HCT116 (cell line): ENCODE data around the gene FBXW8. TPM values are rescaled to one million over a fixed set of nuclear protein-coding genes. Genes with fewer than 3 reads are reported as not detected.

Experiments used
- ATAC-seq: fragments of 200-7000 bp; cut with Tn5 transposase; 2 replicates; pipeline ENCODE4 v1.9.1; 2020; ENCODE audit warnings: mild to moderate bottlenecking, moderate library complexity
- BruUV-seq: library from RNA; stranded (reverse); fragments of 400-500 nt; replicated peaks from 2 replicates; lab custom pipeline; 2021; lab: Mats Ljungman, UMichigan
- CTCF ChIA-PET: fragments of 300-600 bp; sonication (Branson Sonifier 250); formaldehyde crosslinking; loops from one replicate; lab custom pipeline; 2021; ENCODE audit warnings: antibody characterized with exemption; lab: Charles Lee
- POLR2A ChIA-PET: fragments of 300-600, 350-600 bp; sonication (Branson Sonifier 250); formaldehyde crosslinking; loops from one replicate; lab custom pipeline; 2021; ENCODE audit warnings: antibody characterized with exemption; lab: Charles Lee
- RAD21 ChIA-PET, 2 experiments: fragments of 300-600 bp; sonication (Branson Sonifier 250); formaldehyde crosslinking; loops; one replicate each; lab custom pipeline; 2023; ENCODE audit warnings: low total read pairs in 2 of 2; ENCODE audit not compliant: uncharacterized antibody in 2 of 2, unreplicated experiment in 2 of 2, low non-redundant PET in 1 of 2; lab: Charles Lee
- DNase-seq: peaks from one replicate; pipeline ENCODE4 v3.0.0-alpha.2; 2010; ENCODE audit warnings: low read depth, low spot score
- H2AFZ ChIP-seq: fragments of 200-600 bp; shearing (Covaris generic), sonication (generic); 2 replicates; pipeline ENCODE4 v1.6.1; 2017; ENCODE audit warnings: low read depth, mixed run types, mixed read lengths, antibody characterized with exemption, low read length; ENCODE audit not compliant: poor library complexity, severe bottlenecking
- H3K27ac ChIP-seq: 2 replicates; pipeline ENCODE4 v1.5.1; 2012; ENCODE audit warnings: low read depth, low read length
- H3K27me3 ChIP-seq: fragments of 200-600 bp; sonication (generic); 2 replicates; pipeline ENCODE4 v1.6.1; 2016; ENCODE audit warnings: mixed run types, low read length, mixed read lengths; ENCODE audit not compliant: insufficient read depth
- H3K36me3 ChIP-seq, 2 experiments: fragments of 200-500 bp in 1 of 2; fragments of 200-600 bp in 1 of 2; sonication (Bioruptor generic) in 1 of 2; sonication (generic) in 1 of 2; 2 replicates each; pipeline versions ENCODE4 v1.5.1 to v1.6.1; 2014 to 2016; ENCODE audit warnings: low read length in 2 of 2, inconsistent platforms in 1 of 2, mixed read lengths in 1 of 2, mixed run types in 1 of 2; ENCODE audit not compliant: insufficient read depth in 2 of 2, control insufficient read depth in 1 of 2
- H3K4me1 ChIP-seq, 2 experiments: fragments of 200-600 bp in 1 of 2; sonication (generic) in 1 of 2; 2 replicates each; pipeline versions ENCODE4 v1.5.1 to v1.6.1; 2012 to 2017; ENCODE audit warnings: low read length in 2 of 2, inconsistent platforms in 1 of 2, mild to moderate bottlenecking in 1 of 2, mixed read lengths in 1 of 2, mixed run types in 1 of 2, moderate library complexity in 1 of 2; ENCODE audit not compliant: insufficient read depth in 2 of 2, control insufficient read depth in 1 of 2
- H3K4me2 ChIP-seq: fragments of 200-600 bp; sonication (generic); 2 replicates; pipeline ENCODE4 v1.6.1; 2017; ENCODE audit warnings: mixed run types, low read length, mixed read lengths
- H3K4me3 ChIP-seq, 2 experiments: fragments of 200-600 bp in 1 of 2; sonication (generic) in 1 of 2; replicated peaks in 1 of 2; 2 replicates each; pipeline ENCODE4 v1.5.1; 2011 to 2016; ENCODE audit warnings: low read length in 2 of 2, control low read depth in 1 of 2, low read depth in 1 of 2, mild to moderate bottlenecking in 1 of 2, mixed read lengths in 1 of 2, mixed run types in 1 of 2
- H3K79me2 ChIP-seq: fragments of 200-600 bp; sonication (generic); 2 replicates; pipeline ENCODE4 v1.6.1; 2017; ENCODE audit warnings: mild to moderate bottlenecking, mixed run types, low read length, moderate library complexity, mixed read lengths; ENCODE audit not compliant: insufficient read depth
- H3K9ac ChIP-seq: fragments of 200-600 bp; sonication (generic); 2 replicates; pipeline ENCODE4 v1.6.1; 2016; ENCODE audit warnings: low read length, mixed read lengths
- H3K9me2 ChIP-seq: fragments of 200-600 bp; sonication (generic), shearing (Covaris generic); 2 replicates; pipeline ENCODE4 v1.6.1; 2017; ENCODE audit warnings: mixed run types, mild to moderate bottlenecking, moderate library complexity; ENCODE audit not compliant: insufficient read depth
- H3K9me3 ChIP-seq, 2 experiments: fragments of 200-500 bp in 1 of 2; fragments of 200-600 bp in 1 of 2; sonication (Bioruptor generic) in 1 of 2; sonication (generic) in 1 of 2; 2 replicates each; pipeline ENCODE4 v1.6.1; 2014 to 2017; ENCODE audit warnings: low read length in 2 of 2, mixed read lengths in 2 of 2, inconsistent platforms in 1 of 2, low read depth in 1 of 2, mild to moderate bottlenecking in 1 of 2, mixed run types in 1 of 2, moderate library complexity in 1 of 2; ENCODE audit not compliant: control insufficient read depth in 1 of 2, insufficient read depth in 1 of 2
- H4K20me1 ChIP-seq: fragments of 200-600 bp; sonication (generic), shearing (Covaris generic); 2 replicates; pipeline ENCODE4 v1.6.1; 2017; ENCODE audit warnings: mixed run types, mild to moderate bottlenecking, moderate library complexity; ENCODE audit not compliant: insufficient read depth
- CBX3 ChIP-seq: IDR thresholded peaks from 2 replicates; pipeline ENCODE4 v1.6.1; 2012; ENCODE audit warnings: low read depth
- ELF1 ChIP-seq: IDR thresholded peaks from 2 replicates; pipeline ENCODE4 v1.6.1; 2012; ENCODE audit warnings: low read depth, borderline replicate concordance
- EZH2 ChIP-seq: fragments of 200-600 bp; sonication (generic); IDR thresholded peaks from 2 replicates; pipeline ENCODE4 v1.6.1; 2017; ENCODE audit warnings: antibody characterized with exemption, mixed run types
- FOSL1 ChIP-seq: IDR thresholded peaks from 2 replicates; pipeline ENCODE4 v1.6.1; 2012; ENCODE audit warnings: low read depth
- POLR2A ChIP-seq: IDR thresholded peaks from 2 replicates; pipeline ENCODE4 v1.7.0; 2011; ENCODE audit warnings: borderline replicate concordance; ENCODE audit not compliant: insufficient read depth, insufficient read length; ENCODE audit errors: extremely low read depth
- RAD21 ChIP-seq: IDR thresholded peaks from 2 replicates; pipeline ENCODE4 v1.6.1; 2012; ENCODE audit warnings: low read depth, mild to moderate bottlenecking
- SIN3A ChIP-seq: IDR thresholded peaks from 2 replicates; pipeline ENCODE4 v1.6.1; 2012; ENCODE audit warnings: low read depth
- SP1 ChIP-seq: IDR thresholded peaks from 2 replicates; pipeline ENCODE4 v1.6.1; 2012; ENCODE audit warnings: low read depth
- ZNF274 ChIP-seq: fragments of 200-500 bp; sonication (Bioruptor generic); IDR thresholded peaks from 2 replicates; pipeline ENCODE4 v1.6.1; 2014; ENCODE audit warnings: mild to moderate bottlenecking, low read depth, low read length, inconsistent platforms
- intact Hi-C: fragments of 100-400 bp; cut with micrococcal nuclease; formaldehyde crosslinking; loops from 2 replicates; pipeline ENCODE4 v1.10.0; 2022
- total RNA-seq: library from RNA; stranded (reverse); gene quantifications from one replicate; pipeline ENCODE4 v1.2.1, GENCODE V29; 2021; ENCODE audit not compliant: unreplicated experiment
- TF ChIP-seq, protein P1 (sequence below): IDR thresholded peaks from 2 replicates; pipeline ENCODE4 v1.6.1; 2012
- TF ChIP-seq, protein P2 (sequence below): IDR thresholded peaks from 2 replicates; pipeline ENCODE4 v1.6.1; 2012
- TF ChIP-seq, protein P3 (sequence below): IDR thresholded peaks from 2 replicates; pipeline ENCODE4 v1.6.1; 2012; ENCODE audit warnings: low read depth

The FBXW8 gene
- total RNA-seq, 1 experiment from 2014 or later: 14.6 TPM

DNA sequence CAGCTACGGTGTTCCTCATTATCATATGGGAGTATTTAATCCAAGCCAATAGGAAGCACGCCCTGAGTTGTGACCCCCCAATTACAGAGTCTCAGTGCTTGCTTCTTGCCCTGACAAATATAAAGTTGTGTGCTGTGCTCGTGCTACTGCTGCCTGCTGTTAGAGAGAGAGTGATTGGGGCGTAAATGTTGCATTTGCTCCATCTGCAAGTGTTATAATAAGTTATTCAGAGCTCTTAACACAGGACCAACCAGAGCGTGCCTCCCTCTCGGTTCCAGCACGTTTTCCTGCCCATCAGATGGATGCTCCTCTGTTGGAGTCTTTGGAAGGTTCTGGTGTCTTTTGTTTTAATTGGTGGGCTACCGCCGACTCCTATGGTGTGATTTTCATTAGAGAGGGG lies 107.1 kb downstream of the FBXW8 start:
- Histone ChIP-seq H3K36me3 (0 out of 4 replicates have a peak, but pooled peaks cover 0 to 8% of the 10 kb centered on the region in 2 experiments), H4K20me1 (no peaks in the 10 kb centered on the region), H3K9ac (no peak overlapping the region), H3K9me3 (no peaks in the 10 kb centered on the region), H3K9me2 (no peaks in the 10 kb centered on the region), H3K27ac (no peak overlapping the region), H3K27me3 (no peaks in the 10 kb centered on the region), H3K4me2 (no peak overlapping the region), H3K4me3 (no peak overlapping the region), H2AFZ (no peak overlapping the region), H3K79me2 (no peaks in the 10 kb centered on the region), H3K4me1 (no peaks in the 10 kb centered on the region)
- POLR2A ChIA-PET: no interaction called here
- ATAC-seq (no peak), DNase-seq (no peak)
- RAD21 ChIA-PET: no interaction called here
- TF ChIP-seq, protein P1, sequence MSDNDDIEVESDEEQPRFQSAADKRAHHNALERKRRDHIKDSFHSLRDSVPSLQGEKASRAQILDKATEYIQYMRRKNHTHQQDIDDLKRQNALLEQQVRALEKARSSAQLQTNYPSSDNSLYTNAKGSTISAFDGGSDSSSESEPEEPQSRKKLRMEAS: no peak
- TF ChIP-seq CBX3 (no peak), ELF1 (no peak), RAD21 (no peak), EZH2 (no peak), SP1 (no peak), FOSL1 (no peak), SIN3A (no peak), ZNF274 (no peak), POLR2A (no peak)
- TF ChIP-seq, protein P2, sequence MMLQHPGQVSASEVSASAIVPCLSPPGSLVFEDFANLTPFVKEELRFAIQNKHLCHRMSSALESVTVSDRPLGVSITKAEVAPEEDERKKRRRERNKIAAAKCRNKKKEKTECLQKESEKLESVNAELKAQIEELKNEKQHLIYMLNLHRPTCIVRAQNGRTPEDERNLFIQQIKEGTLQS: no peak
- TF ChIP-seq, protein P3, sequence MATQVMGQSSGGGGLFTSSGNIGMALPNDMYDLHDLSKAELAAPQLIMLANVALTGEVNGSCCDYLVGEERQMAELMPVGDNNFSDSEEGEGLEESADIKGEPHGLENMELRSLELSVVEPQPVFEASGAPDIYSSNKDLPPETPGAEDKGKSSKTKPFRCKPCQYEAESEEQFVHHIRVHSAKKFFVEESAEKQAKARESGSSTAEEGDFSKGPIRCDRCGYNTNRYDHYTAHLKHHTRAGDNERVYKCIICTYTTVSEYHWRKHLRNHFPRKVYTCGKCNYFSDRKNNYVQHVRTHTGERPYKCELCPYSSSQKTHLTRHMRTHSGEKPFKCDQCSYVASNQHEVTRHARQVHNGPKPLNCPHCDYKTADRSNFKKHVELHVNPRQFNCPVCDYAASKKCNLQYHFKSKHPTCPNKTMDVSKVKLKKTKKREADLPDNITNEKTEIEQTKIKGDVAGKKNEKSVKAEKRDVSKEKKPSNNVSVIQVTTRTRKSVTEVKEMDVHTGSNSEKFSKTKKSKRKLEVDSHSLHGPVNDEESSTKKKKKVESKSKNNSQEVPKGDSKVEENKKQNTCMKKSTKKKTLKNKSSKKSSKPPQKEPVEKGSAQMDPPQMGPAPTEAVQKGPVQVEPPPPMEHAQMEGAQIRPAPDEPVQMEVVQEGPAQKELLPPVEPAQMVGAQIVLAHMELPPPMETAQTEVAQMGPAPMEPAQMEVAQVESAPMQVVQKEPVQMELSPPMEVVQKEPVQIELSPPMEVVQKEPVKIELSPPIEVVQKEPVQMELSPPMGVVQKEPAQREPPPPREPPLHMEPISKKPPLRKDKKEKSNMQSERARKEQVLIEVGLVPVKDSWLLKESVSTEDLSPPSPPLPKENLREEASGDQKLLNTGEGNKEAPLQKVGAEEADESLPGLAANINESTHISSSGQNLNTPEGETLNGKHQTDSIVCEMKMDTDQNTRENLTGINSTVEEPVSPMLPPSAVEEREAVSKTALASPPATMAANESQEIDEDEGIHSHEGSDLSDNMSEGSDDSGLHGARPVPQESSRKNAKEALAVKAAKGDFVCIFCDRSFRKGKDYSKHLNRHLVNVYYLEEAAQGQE: no peak
- BruUV-seq: no TSS peak
- intact Hi-C loops: no loop called here
- CTCF ChIA-PET: no interaction called here
